GM21723 (cell line): ENCODE measurements around the gene RAB40B.
"Not testable (repeated sequence)": the region's sequence is repeated elsewhere in the genome, so short reads cannot be mapped to it uniquely, and the experiment has no call there.

Source experiments
- ATAC-seq: cut with Tn5 transposase; IDR thresholded peaks from one replicate; pipeline ENCODE4 v1.9.1; 2021; ENCODE audit warnings: mild to moderate bottlenecking, moderate library complexity; ENCODE audit not compliant: unreplicated experiment

RAB40B gene

DNA sequence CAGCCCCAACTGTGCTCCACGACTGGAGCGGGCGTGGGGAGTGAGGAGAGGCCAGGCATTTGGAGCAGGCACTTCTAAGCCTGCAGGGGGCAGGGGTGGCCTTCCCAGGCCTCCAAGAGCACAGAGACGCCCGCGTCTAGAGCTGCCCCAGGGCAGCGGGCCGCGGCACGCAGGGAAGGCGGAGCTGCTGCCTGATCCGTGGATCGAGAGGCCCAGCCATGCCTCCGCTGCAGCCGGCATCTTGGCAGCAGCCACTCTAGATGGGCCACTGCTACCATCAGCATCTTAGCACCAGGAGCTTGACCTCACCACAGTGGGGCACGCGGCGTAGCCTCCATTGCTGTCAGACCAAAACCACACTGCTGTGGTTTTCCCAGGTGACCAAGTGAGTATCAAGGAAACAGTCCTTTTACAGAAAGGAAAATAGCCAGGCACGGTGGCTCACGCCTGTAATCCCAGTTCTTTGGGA lies 29.8 kb downstream of the RAB40B start:
- no peak for ATAC-seq

- ATAC-seq: no peak
These were observed 30.4 kb downstream of the RAB40B start for GRCh38 chr17:82668024-82668630.

- ATAC-seq: no peak
These were observed 30.9 kb downstream of the RAB40B start for GRCh38 chr17:82667668-82668000.

DNA sequence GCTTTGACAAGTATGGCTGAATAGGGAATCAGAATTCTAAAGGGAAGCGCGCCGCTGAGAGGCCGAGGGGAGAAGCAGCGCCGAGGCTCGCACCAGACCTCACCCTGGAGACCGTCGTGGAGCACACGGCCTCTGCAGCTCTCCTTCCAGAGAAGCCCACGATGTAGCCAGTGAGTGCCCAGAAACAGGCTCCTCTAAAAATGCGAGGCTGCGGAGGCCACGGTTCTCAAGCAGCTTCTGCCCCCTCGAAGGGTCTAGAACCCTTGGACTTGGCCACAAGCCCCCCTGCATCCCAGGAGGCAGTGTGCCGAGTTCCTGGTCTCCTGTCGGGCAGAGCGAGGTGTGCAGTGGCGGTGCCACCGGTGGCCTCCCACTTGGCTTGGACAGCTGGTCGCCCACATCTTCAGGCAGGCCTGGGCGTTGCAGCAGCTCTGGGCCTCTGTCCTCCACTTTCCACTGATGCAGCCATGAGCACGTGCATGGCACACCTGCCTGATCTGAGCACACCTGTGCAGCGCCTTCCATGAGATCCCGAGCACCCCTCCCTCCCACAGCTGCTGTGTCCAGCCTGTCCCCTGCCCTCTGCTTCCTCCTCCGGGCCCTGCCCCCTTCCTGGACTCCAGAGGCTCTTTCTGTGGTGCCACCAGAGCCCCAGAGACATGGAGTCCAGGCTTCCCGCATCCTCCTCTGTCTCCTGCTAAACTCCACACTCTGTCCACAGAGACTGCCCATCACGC lies 31.4 kb downstream of the RAB40B start:
- no peak for ATAC-seq

- ATAC-seq: no peak
These were observed 32.6 kb downstream of the RAB40B start for GRCh38 chr17:82665891-82666290.

DNA sequence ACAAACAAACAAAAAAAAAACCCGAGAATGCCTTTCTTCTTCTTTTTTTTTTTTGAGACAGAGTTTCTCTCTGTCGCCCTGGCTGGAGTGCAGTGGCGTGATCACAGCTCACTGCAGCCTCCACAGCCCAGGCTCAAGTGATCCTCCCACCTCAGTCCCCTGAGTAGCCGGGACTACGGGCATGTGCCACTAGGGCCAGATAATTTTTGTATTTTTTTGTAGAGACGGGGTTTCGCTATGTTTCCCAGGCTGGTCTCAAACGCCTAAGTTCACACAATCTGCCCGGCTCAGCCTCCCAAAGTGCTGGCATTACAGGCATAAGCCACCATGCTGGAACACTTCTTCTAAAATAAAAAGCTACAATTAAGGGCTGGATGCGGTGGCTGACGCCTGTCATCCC lies 33.3 kb downstream of the RAB40B start:
- no peak for ATAC-seq

DNA sequence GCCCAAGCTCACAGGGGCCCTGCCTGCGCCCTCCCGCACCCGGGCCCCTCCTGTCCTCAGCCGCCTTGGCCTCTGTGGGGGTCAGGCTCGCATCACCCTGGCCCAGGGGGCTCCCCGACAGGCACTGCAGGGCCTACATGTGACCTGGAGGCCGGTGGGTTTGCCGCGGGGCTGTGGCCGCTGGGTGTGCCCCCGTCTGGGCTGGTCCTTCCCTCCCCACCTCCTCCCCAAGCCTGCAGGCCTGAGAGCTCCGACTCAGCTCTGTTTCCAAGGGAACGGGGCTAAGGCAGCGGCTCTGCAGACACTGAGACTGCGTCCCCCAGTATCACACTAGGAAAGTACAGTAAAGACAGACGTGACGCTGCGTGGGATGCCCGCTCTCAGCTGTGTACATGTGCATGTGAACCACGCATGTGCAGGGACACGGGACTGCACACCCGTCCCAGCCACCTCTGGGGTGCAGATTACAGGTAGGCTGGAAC lies 33.8 kb downstream of the RAB40B start:
- ATAC-seq: no peak

- ATAC-seq: no peak
These were observed 34.3 kb downstream of the RAB40B start for GRCh38 chr17:82664276-82664575.

DNA sequence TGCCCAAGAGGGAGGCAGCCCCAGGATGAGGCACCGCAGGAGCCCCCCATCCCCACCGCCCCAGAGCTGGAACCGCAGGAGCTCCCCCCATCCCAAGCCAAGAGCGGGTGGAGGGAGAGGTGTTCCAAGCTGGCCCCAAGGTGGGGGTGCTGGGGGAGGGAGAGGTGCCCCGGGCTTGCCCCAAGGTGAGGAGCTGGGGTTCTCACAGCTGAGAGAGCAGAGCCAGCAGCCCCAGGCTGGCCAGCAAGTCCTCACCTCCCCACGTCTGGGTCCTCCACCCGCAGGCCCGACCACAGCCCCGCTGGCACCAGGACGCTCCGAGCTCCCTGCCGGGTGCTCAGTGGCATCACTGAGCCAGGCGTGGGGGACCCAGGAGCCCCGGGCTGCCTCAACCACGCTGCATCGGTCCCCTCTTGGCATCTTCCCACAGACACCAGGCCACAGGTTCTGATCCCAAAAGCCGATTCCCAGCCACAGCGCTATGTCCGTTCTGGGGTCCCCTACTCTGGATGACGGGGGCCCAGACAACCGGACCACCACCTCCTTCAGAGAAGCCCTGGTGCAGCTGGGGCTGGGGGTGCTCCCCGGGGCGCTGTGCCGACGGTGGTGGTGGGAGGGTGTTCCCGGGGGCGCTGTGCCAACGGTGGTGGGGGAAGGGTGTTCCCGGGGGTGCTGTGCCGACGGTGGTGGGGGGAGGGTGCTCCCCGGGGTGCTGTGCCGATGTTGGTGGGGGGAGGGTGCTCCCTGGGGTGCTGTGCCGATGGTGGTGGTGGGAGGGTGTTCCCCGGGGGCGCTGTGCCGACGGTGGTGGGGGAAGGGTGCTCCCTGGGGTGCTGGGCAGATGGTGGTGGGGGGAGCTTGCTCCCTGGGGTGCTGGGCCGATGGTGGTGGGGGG lies 34.9 kb downstream of the RAB40B start:
- ATAC-seq: no peak

DNA sequence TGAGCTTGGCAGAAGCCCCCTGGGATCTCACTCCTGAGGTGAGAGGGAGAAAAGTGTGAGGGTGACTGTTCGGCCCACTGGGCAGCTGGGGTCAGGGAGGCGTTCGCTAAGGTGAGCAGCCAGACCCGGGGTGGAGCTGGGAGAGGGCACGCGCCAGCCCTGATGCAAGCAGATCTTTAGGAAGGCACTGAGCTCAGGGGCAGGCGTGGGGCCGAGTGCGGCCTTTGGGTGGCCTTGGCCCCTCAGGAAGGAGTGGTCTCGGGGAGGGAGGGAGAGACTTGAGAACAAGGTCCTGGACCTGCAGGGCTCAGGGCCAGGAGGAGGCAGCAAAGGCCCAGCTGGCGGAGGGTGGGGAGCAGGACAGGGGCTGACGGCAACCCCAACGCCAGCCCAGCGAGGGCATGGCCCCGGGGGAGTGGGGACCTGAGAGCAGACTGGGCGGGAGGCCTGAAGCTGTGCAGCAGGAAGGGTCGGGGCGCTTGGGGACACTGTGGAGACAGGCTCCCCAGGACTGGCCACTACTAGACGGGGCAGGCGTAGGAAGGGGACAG lies 35.7 kb downstream of the RAB40B start:
- ATAC-seq: no peak

DNA sequence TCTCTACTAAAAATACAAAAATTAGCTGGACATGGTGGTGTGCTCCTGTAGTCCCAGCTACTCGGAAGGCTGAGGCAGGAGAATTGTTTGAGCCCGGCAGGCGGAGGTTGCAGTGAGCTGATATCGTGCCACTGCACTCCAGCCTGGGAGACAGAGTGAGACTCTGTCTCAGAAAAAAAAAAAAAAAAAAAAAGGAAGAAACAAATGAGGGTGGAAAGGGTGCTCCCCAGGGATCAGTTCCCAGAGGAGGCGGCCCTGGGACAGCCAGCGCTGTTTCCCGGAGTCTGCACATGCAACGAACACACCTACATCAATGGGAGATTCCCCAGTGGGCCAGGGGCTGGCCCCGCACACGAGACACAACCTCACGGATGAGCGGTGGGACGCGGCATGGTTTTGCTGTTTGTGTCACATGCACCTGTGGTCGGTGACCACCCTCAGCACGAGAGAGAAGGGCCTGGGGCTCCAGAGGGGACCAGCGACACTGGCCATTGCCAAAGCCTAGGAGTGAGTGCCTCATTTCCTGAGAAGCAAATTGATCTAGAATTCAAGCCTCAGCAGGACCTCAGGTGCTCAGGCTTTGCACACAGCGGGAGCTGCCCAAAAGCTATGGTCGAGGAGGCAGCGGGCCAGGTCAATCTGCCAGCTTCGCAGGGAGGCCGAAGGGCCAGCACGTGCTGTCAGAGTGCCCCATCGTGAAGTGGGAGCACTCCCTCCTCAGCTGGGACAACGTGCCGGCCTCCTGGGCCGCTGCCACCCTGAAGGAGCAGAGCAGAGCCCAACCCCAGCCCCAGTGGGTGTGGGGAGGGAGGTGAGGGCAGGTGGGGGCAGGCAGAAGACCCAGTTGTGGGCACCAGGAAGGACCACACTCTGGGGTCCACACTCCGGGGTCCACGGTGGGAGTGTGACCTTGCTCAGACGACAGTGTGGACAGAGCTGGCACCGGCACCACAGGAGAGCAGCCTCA lies 36.5 kb downstream of the RAB40B start:
- ATAC-seq: no peak

DNA sequence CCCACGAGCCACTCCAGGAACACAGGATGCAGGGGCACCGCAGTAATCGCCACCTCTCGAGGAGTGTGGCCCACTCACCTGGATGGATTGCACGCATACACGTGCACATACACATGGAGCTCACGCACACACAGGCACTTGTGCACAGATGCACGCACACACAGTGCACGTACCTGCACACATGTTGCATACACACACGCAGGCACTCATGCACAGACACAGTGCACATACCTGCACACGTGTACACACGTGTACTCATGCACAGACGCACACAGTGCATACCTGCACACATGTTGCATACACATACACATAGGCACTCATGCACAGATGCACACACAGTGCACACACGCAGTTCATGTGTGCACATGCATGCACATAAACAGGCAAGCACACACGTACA lies 38.6 kb downstream of the RAB40B start:
- ATAC-seq: no peak

- no peak for ATAC-seq
These were observed 39.6 kb downstream of the RAB40B start for GRCh38 chr17:82658796-82659452.

DNA sequence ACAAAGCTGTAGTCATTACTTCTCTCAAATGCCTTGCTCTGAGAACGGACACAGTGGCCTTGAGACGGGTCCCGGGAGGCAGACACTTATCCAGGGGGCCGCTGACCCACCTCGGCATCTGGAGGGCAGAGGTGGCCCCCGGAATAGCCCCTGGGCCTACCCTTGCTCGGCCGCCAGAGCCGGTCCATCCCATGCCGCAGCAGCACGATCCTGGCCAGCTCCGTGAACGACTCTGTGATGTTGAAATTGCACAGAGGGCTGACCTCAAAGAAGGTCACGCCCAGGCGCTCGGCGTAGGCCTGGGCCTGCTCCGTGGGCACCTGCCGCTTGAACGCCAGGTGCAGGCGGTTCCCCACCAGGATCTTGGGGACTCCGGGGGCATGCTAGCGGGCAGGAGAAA lies 40.2 kb downstream of the RAB40B start:
- ATAC-seq: no peak

DNA sequence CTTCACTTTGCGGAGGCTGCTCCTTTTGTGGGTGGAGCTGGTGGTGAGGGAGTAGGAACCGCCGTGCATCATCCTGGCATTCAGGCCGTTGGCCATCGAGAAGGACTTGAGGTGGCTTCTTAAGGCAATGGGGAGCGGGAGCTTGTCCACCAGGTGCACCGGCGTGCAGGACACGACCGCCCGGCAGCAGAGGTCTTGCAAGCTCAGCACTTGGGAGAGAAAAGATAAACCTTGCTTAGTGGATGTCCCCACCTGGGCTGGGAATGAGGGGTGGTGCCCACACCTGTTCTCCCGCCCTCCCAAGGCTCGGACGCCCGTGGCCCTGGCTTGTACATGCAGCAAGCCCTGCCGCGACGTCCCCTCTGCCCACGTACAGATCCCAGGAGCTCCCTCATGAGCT lies 40.6 kb downstream of the RAB40B start:
- ATAC-seq: no peak

DNA sequence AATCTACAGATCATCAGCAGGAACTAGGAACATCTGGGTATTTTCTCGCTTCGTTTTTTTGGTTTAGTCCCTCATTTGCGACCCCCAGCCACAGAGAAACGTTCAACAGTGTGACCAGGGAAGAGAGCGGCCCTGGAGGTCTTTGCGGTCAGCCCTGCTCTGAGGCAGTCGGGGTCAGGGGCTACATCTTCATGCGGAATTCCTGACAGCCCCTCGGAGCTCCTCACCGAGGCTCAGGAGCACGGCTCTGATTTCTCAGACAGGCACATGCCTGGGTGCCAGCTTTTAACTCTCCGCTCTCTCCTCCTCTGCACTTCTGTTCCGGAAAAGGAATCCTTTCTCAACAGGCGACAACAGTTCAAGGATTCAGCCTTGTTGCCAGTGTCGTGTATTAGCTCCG lies 42.2 kb downstream of the RAB40B start:
- no peak for ATAC-seq

- ATAC-seq: no peak
These were observed 43.0 kb downstream of the RAB40B start for GRCh38 chr17:82655523-82655922.

GRCh38 chr17:82655038-82655479 lies 43.4 kb downstream of the RAB40B start:
- no peak for ATAC-seq

GRCh38 chr17:82654611-82655010 lies 43.9 kb downstream of the RAB40B start:
- not testable (repeated sequence) for ATAC-seq
